ENCODE results near the gene PRRT1.
A peak's percentile ranks its signal among the peaks of the same experiment; 100 is the strongest.

PRRT1 gene

GRCh38 chr6:32151863-32152768 is at the start of gene PRRT1:
Gene PRRT1 (minus strand): TSS chr6:32151939. CDS start chr6:32151827, 112 bp downstream.
- peaks cover 12% of the 10 kb centered on the region for H3K36me3 Mint-ChIP-seq (ENCODE audit: low read depth)

GRCh38 chr6:32200711-32201475 is 49.2 kb upstream of the PRRT1 start:
- TF ChIP-seq CTCF (IDR thresholded peaks at IDR 0.05), result no peak
- Mint-ChIP-seq H3K9me3 (no peaks in the 10 kb centered on the region), H3K27ac (no peak overlapping the region), H3K4me3 (no peak overlapping the region), H3K27me3 (ENCODE audit: low read depth, poor library complexity) (peaks cover 12% of the 10 kb centered on the region), H3K36me3 (ENCODE audit: low read depth) (no peaks in the 10 kb centered on the region), H3K4me1 (peaks cover 37% of the 10 kb centered on the region)
- DNase-seq, result no peak

More at GRCh38 chr6:32151863-32152768, at the start of gene PRRT1:
- Mint-ChIP-seq H3K4me3 (peak within 1 kb of the TSS; percentile 95), H3K27me3 (ENCODE audit: low read depth, poor library complexity) (peaks cover 53% of the 10 kb centered on the region), H3K9me3 (peaks cover 8% of the 10 kb centered on the region), H3K27ac (no peak within 1 kb of the TSS), H3K4me1 (peaks cover 76% of the 10 kb centered on the region)
- no peak for TF ChIP-seq CTCF (IDR thresholded peaks at IDR 0.05)
- no peak for DNase-seq

- Mint-ChIP-seq H3K27ac (no peak overlapping the region), H3K4me1 (peaks cover 47% of the 10 kb centered on the region), H3K9me3 (no peaks in the 10 kb centered on the region), H3K36me3 (ENCODE audit: low read depth) (no peaks in the 10 kb centered on the region), H3K27me3 (ENCODE audit: low read depth, poor library complexity) (peaks cover 7% of the 10 kb centered on the region), H3K4me3 (no peak overlapping the region)
- no peak for TF ChIP-seq CTCF (IDR thresholded peaks at IDR 0.05)
- no peak for DNase-seq
These were observed 47.1 kb upstream of the PRRT1 start for GRCh38 chr6:32198866-32199265.

GRCh38 chr6:32198345-32198696 is 46.6 kb upstream of the PRRT1 start:
- Mint-ChIP-seq H3K9me3 (no peaks in the 10 kb centered on the region), H3K27me3 (ENCODE audit: low read depth, poor library complexity) (peaks cover 3% of the 10 kb centered on the region), H3K4me1 (peaks cover 49% of the 10 kb centered on the region), H3K4me3 (no peak overlapping the region), H3K36me3 (ENCODE audit: low read depth) (no peaks in the 10 kb centered on the region), H3K27ac (no peak overlapping the region)
- DNase-seq, result no peak
- TF ChIP-seq CTCF (IDR thresholded peaks at IDR 0.05), result no peak

GRCh38 chr6:32196682-32197616 is 45.2 kb upstream of the PRRT1 start:
- Mint-ChIP-seq H3K4me1 (peaks cover 60% of the 10 kb centered on the region), H3K4me3 (peak overlapping the region; percentile 90), H3K9me3 (no peaks in the 10 kb centered on the region), H3K36me3 (ENCODE audit: low read depth) (no peaks in the 10 kb centered on the region), H3K27me3 (ENCODE audit: low read depth, poor library complexity) (peaks cover 2% of the 10 kb centered on the region), H3K27ac (peak overlapping the region; percentile 100)
- DNase-seq, result no peak
- no peak for TF ChIP-seq CTCF (IDR thresholded peaks at IDR 0.05)
